Heart right ventricle (tissue), 16 donors: ENCODE data around the gene SLC22A23. TPM values are rescaled to one million over a fixed set of nuclear protein-coding genes. Genes with fewer than 3 reads are reported as not detected.

ENCODE experiments used
- ATAC-seq, 8 donors: fragments of 200-7000 bp; cut with Tn5 transposase; one replicate each; pipeline ENCODE4 v1.9.1; 2020; ENCODE audit warnings: mild to moderate bottlenecking in 8 of 8, moderate library complexity in 8 of 8, moderate number of reproducible peaks in 1 of 8
- DNase-seq, 2 donors: peaks; one replicate each; pipeline ENCODE4 v3.0.0-alpha.2; 2020
- H3K27ac ChIP-seq, 10 donors: fragments of 200-600 bp; sonication (generic) in 2 of 10; one replicate each; pipeline versions ENCODE4 v1.5.0 to v1.8.0; 2020 to 2022; ENCODE audit warnings: mild to moderate bottlenecking in 3 of 10
- H3K27me3 ChIP-seq, 7 donors: fragments of 200-600 bp; one replicate each; pipeline ENCODE4 v1.8.0; 2021 to 2022; ENCODE audit warnings: mild to moderate bottlenecking in 2 of 7
- H3K36me3 ChIP-seq, 9 donors: fragments of 200-600 bp; sonication (generic) in 1 of 9; one replicate each; pipeline versions ENCODE4 v1.5.0 to v1.8.0; 2020 to 2022; ENCODE audit warnings: mild to moderate bottlenecking in 2 of 9
- H3K4me1 ChIP-seq, 9 donors: fragments of 200-600 bp; sonication (generic) in 1 of 9; one replicate each; pipeline versions ENCODE4 v1.5.0 to v1.8.0; 2020 to 2022; ENCODE audit warnings: mild to moderate bottlenecking in 4 of 9
- H3K4me3 ChIP-seq, 10 donors: fragments of 200-600 bp; sonication (generic) in 2 of 10; one replicate each; pipeline versions ENCODE4 v1.5.0 to v1.8.0; 2020 to 2022; ENCODE audit warnings: mild to moderate bottlenecking in 7 of 10, moderate library complexity in 2 of 10
- H3K9me3 ChIP-seq, 11 donors: fragments of 200-600 bp in 10 of 11; sonication (generic) in 2 of 11; one replicate each; pipeline versions ENCODE4 v1.5.0 to v1.8.0; 2013 to 2022; ENCODE audit warnings: mild to moderate bottlenecking in 2 of 11, control low read depth in 1 of 11, moderate library complexity in 1 of 11
- WGBS, 2 donors: extraction: QIAGEN DNeasy Blood & Tissue Kit; methylation state at CpG; one replicate each; pipeline ENCODE4 v1.1.7; 2013; ENCODE audit warnings: inconsistent platforms in 1 of 2; 5-methylcytosine and 5-hydroxymethylcytosine counted together
- intact Hi-C, 10 donors: fragments of 100-400 bp; cut with DNase I; formaldehyde crosslinking; loops; one replicate each; pipeline versions ENCODE4 v1.11.1 to v1.14.2; 2022
- polyA plus RNA-seq, 2 donors: library from polyadenylated mRNA; stranded (reverse); fragments of 200-250 nt; gene quantifications; one replicate each; pipeline ENCODE4 v1.2.3, GENCODE V29; 2013
- total RNA-seq, 10 donors: library from RNA; stranded (reverse); fragmentation: NEBNext Ultra II Directional in 3 of 10; extraction: Animal tissue kit (Norgen Biotek cat#: 25700) in 3 of 10; gene quantifications; one replicate each; pipeline versions ENCODE4 v1.2.1 to v1.2.4, GENCODE V29; 2021 to 2023
- TF ChIP-seq, protein P1 (sequence below), 9 donors: fragments of 200-600 bp; sonication (generic) in 2 of 9; IDR thresholded peaks; one replicate each; pipeline versions ENCODE4 v1.5.0 to v1.8.0; 2021 to 2022; ENCODE audit warnings: antibody characterized with exemption in 9 of 9, mild to moderate bottlenecking in 5 of 9, moderate library complexity in 1 of 9
- donor health status: Arrhythmogenic right ventricular cardiomyopathy.
- donor health status: ischemic (EF 13 %, LVEDD 7.1; RV severe dilation, severe dysfunction).
- donor health status: healthy with polysubstance abuse.
- donor health status: DM: no; HTN: yes; CAD: no.
- donor health status: DM: no; HTN: no; CAD: no.
- donor health status: ischemic (EF 25% LVEDD 6.9; RV normal size, moderate dysfunction).
- donor health status: ischemic (EF 25% LVEDD 5.7; RV mildly dilated, moderate dysfunction).
- donor health status: healthy.
- donor health status: DM: yes; HTN: yes; CAD: no.
- donor health status: Ischemic cardiomyopathy.
- donor health status: ischemic (EF 35%, LVEDD 5.7; RV mildly dilated, moderate dysfunction).
- donor health status: nonischemic (EF 11% LVEDD 7.7; RV severe dilation, severe dysfunction).
- donor health status: DM: yes; HTN: yes; CAD: no.
- donor health status: PGD.
- donor health status: ischemic (EF 29% LVEDD 5.4; RV normal size, mild dysfunction).
- donor health status: nonischemic (EF 23%, LVEDD 6.1; RV moderate dilation, normal function).

Gene SLC22A23
- total and polyA plus RNA-seq, 12 donors = 1.9 to 7.8 (median 5.1) TPM

DNA sequence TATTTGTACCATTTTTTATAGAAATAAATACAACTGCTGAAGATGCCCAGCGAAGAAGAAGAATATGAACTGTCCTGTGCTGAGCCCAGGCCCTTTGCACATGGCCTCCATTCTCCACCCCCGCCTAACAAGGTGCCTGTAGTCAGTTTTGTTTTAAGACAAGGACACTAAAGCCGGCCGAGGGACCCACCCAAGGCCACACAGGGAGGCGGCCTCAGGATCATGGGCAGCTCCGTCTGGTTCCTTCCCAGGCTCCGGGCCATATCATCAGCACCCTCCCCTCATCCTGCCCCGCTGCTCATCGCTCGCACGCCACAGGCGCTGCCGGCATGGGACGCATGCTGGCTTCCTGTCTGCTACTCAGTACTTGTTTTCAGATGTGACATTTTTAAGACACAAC, 176.8 kb downstream of the SLC22A23 start:
- TF ChIP-seq, protein P1, sequence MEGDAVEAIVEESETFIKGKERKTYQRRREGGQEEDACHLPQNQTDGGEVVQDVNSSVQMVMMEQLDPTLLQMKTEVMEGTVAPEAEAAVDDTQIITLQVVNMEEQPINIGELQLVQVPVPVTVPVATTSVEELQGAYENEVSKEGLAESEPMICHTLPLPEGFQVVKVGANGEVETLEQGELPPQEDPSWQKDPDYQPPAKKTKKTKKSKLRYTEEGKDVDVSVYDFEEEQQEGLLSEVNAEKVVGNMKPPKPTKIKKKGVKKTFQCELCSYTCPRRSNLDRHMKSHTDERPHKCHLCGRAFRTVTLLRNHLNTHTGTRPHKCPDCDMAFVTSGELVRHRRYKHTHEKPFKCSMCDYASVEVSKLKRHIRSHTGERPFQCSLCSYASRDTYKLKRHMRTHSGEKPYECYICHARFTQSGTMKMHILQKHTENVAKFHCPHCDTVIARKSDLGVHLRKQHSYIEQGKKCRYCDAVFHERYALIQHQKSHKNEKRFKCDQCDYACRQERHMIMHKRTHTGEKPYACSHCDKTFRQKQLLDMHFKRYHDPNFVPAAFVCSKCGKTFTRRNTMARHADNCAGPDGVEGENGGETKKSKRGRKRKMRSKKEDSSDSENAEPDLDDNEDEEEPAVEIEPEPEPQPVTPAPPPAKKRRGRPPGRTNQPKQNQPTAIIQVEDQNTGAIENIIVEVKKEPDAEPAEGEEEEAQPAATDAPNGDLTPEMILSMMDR (IDR thresholded peaks at IDR 0.05) = no peak
- intact Hi-C loops = loop anchor here in 6 of 10 donors (5.0 to 10.0 kb wide), 5 partner anchors 77 to 695 kb away; partner anchors contain the start of gene SLC22A23 (in 4 of the 6)
- H3K27me3 ChIP-seq = no peaks in the 10 kb centered on the region
- no peak overlapping the region for H3K4me3 ChIP-seq
- ATAC-seq = peak in 1 of 8 donors; percentile 9
- no peak for DNase-seq
- no peak overlapping the region for H3K27ac ChIP-seq
- peaks cover 0 to 15% (median 0%) of the 10 kb centered on the region in 9 donors for H3K36me3 ChIP-seq
- no peaks in the 10 kb centered on the region for H3K9me3 ChIP-seq
- peaks cover 7 to 31% (median 21%) of the 10 kb centered on the region in 9 donors for H3K4me1 ChIP-seq
- 72 to 80% methylated on average over 14 of the region's 14 CpGs for WGBS, 2 donors

DNA sequence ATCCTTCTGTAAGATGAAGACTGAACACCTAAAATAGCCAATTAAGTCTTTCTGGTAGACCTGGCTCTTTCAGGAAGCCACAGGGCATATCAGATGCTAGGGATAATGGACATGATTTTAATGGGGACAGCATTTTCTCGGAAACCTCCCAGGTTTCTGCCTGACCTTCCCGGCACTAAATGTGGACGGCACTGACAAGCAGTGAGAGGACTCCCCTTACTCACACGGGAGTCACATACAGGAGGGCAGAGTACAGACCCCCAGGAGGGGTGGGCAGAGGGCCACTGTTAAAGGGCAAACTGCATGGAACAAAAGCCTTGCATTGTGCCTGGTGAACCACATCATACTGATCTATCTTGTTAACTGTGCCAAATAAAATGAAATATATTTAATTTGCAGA, 178.2 kb downstream of the SLC22A23 start:
- intact Hi-C loops = loop anchor here in 9 of 10 donors (1.0 to 10.0 kb wide), 12 partner anchors 179 to 726 kb away; partner anchors contain the start of gene SLC22A23 (in 2 of the 9)
- no peak overlapping the region for H3K27ac ChIP-seq
- H3K27me3 ChIP-seq = no peaks in the 10 kb centered on the region
- peaks cover 7 to 31% (median 21%) of the 10 kb centered on the region in 9 donors for H3K4me1 ChIP-seq
- TF ChIP-seq, protein P1 (IDR thresholded peaks at IDR 0.05) = no peak
- 80 to 86% methylated on average over 4 of the region's 4 CpGs for WGBS, 2 donors
- H3K4me3 ChIP-seq = no peak overlapping the region
- ATAC-seq (no peak), DNase-seq (no peak)
- no peaks in the 10 kb centered on the region for H3K9me3 ChIP-seq
- peaks cover 0 to 14% (median 0%) of the 10 kb centered on the region in 9 donors for H3K36me3 ChIP-seq

DNA sequence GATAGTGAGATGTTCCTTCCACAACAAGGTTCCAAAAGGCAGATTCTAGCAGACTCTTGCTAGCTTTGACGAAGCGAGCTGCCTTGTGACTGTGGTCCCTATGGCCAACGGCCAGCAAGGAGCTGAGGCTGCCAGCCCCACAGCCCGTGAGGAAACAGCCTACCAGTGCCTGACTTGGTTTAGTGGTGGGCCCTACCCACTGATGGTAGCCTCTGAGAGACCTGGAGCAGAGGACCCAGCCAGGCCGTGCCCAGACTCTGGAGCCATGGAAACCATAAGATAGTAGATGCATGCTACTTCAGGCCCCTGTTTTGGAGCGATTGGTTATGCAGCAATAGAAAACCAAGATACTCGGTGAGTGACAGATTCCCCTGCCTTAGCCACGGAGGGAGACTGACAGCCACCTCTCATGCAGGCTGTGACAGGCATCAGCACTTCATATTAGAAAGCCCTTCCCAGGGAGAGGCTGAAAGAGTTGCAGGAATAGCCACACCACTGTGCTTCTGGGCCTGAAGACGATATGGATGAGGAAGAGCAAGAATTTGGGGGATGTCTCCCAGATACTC, 178.9 kb downstream of the SLC22A23 start:
- Histone ChIP-seq H3K27ac (no peak overlapping the region), H3K4me3 (no peak overlapping the region), H3K4me1 (peaks cover 7 to 29% (median 20%) of the 10 kb centered on the region in 9 donors), H3K36me3 (peaks cover 0 to 20% (median 0%) of the 10 kb centered on the region in 9 donors), H3K9me3 (no peaks in the 10 kb centered on the region), H3K27me3 (no peaks in the 10 kb centered on the region)
- TF ChIP-seq, protein P1 (IDR thresholded peaks at IDR 0.05) = no peak
- intact Hi-C loops = loop anchor here in 9 of 10 donors (1.0 to 10.0 kb wide), 12 partner anchors 179 to 727 kb away; partner anchors contain the start of gene SLC22A23 (in 2 of the 9)
- 75% methylated on average over 9 of the region's 9 CpGs for WGBS, 2 donors
- DNase-seq (no peak), ATAC-seq (no peak)

DNA sequence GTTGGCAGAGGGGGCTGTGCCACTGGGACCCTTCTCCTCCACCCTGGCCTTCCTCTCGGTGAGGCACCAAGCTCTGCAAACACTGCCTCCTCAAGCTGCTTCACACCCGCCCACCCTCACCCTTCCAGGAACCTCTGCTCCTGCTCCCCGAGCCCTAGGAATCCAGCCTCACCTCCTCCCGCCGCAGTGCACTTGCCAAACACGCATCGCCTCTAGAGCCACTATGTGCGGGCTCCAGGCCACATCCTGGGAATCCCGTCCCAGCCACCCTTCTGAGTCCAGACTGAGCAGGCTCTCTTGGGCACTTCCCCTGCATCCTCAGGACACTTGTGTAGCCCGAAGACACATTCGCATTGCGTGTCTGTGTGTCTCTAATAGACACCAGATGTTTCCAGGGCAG, 179.6 kb downstream of the SLC22A23 start:
- WGBS, 2 donors = 81% methylated on average over 12 of the region's 12 CpGs
- TF ChIP-seq, protein P1 (IDR thresholded peaks at IDR 0.05) = no peak
- peaks cover 6 to 22% (median 13%) of the 10 kb centered on the region in 9 donors for H3K4me1 ChIP-seq

More for the DNA sequence above, 179.6 kb downstream of the SLC22A23 start:
- no peaks in the 10 kb centered on the region for H3K9me3 ChIP-seq
- no peak overlapping the region for H3K4me3 ChIP-seq
- H3K27ac ChIP-seq = no peak overlapping the region
- intact Hi-C loops = loop anchor here in 9 of 10 donors (5.0 to 10.0 kb wide), 9 partner anchors 180 to 728 kb away; partner anchors contain the start of gene SLC22A23 (in 2 of the 9)
- H3K27me3 ChIP-seq = no peaks in the 10 kb centered on the region
- DNase-seq = no peak
- H3K36me3 ChIP-seq = peaks cover 0 to 23% (median 0%) of the 10 kb centered on the region in 9 donors
- ATAC-seq = peak in 1 of 8 donors; percentile 9
